Urinary bladder (tissue), 4 donors: ENCODE measurements around the gene CCDC107. TPM values are rescaled to one million over a fixed set of nuclear protein-coding genes. Genes with fewer than 3 reads are reported as not detected.
"Not testable (repeated sequence)": the region's sequence is repeated elsewhere in the genome, so short reads cannot be mapped to it uniquely, and the experiment has no call there.

Source experiments
- DNase-seq: peaks from one replicate; pipeline ENCODE4 v3.0.0-alpha.2; 2015; ENCODE audit errors: extremely low spot score
- H3K27ac ChIP-seq: one replicate; pipeline ENCODE4 v1.5.1; 2013; ENCODE audit warnings: low read depth, mild to moderate bottlenecking, moderate library complexity
- H3K36me3 ChIP-seq: one replicate; pipeline ENCODE4 v1.6.1; 2013; ENCODE audit warnings: mild to moderate bottlenecking, moderate library complexity; ENCODE audit not compliant: insufficient read depth
- H3K4me1 ChIP-seq: one replicate; pipeline ENCODE4 v1.6.1; 2013; ENCODE audit warnings: mild to moderate bottlenecking, moderate library complexity; ENCODE audit not compliant: insufficient read depth
- H3K4me3 ChIP-seq: one replicate; pipeline ENCODE4 v1.5.1; 2013; ENCODE audit warnings: low read depth, low read length
- WGBS: extraction: QIAGEN DNeasy Blood & Tissue Kit; methylation state at CpG from one replicate; pipeline ENCODE4 v1.1.7; 2013; 5-methylcytosine and 5-hydroxymethylcytosine counted together
- polyA plus RNA-seq: library from polyadenylated mRNA; stranded (reverse); fragments of 200-250 nt; gene quantifications from one replicate; pipeline ENCODE4 v1.2.3, GENCODE V29; 2013
- total RNA-seq: library from RNA; depleted of rRNA; stranded (reverse); fragments of >200 nt; gene quantifications from one replicate; pipeline ENCODE4 v1.2.3, GENCODE V29; 2014
- donor health status: healthy with polysubstance abuse.
- donor health status: healthy.

Gene CCDC107
- total and polyA plus RNA-seq, 2 donors: 10.7 to 71.5 TPM

DNA sequence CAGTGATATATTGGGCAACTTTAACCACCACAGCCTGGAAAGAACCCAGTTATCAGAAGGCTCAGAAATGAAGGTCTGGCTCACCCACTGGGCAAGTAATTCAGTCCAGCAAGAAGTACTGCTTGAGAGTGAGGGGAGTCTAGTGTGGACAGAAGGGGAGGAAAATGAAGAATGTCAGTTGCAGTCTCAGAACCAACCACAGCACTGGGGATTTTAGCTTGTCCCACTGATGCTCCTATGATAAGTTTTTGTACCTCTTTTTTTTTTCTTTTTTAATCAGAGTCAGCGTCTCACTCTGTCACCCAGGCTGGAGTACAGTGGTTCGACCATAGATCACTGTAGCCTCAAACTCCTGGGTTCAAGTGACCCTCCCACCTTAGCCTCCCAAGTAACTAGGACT, 30.5 kb upstream of the CCDC107 start:
- no peak overlapping the region for H3K4me3 ChIP-seq
- no peak for DNase-seq
- 85% methylated on average over 2 of the region's 2 CpGs for WGBS
- no peaks in the 10 kb centered on the region for H3K36me3 ChIP-seq
- no peaks in the 10 kb centered on the region for H3K4me1 ChIP-seq
- no peak overlapping the region for H3K27ac ChIP-seq

DNA sequence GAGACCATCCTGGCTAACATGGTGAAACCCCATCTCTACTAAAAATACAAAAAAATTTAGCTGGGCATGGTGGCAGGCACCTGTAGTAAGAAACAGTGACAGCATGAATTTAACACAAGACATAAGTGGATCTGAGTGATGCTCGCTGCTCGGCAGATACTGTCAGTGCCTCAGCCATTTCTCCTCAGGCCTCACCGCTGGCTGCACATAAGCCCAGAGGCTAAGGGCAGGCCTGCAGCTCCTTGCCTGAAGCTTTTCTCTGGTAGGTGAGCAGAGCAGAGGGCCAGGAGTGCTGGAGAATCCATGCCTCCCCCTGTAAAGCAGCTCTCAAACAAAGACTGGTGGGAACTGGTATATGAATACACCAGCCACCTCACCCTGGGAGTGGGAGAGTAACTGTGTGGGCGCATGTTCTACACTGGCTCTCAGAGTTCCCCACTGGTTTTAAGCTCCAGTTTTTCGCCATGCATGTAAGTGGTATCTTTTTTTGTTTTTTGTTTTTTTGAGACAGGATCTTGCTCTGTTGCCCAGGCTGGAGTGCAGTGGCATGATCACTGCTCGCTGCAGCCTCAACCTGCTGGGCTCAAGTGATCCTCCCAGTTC, 29.6 kb upstream of the CCDC107 start:
- Histone ChIP-seq H3K4me1 (no peaks in the 10 kb centered on the region), H3K27ac (no peak overlapping the region), H3K36me3 (no peaks in the 10 kb centered on the region), H3K4me3 (no peak overlapping the region)
- DNase-seq: no peak
- WGBS: 96% methylated on average over 6 of the region's 6 CpGs

DNA sequence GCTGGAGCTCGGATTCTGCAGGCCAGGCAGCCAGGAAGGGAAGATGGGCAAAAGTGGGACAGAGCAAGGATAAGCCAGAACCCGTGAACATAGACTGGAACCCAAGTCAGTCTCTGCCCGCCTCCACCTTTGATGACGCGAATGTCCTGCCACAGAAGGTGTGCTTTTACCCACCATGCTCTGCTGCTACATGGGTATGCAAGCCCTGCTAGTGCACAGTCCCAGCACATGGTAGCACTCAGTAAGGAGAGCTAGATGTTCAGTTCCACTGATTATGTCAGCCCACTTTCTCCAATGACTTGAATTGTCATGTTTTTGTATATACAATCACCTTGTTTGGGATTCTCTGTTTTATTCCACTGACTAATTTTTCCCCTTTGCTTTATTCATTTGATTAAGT, 28.5 kb upstream of the CCDC107 start:
- no peak overlapping the region for H3K4me3 ChIP-seq
- no peak overlapping the region for H3K27ac ChIP-seq
- H3K36me3 ChIP-seq: no peaks in the 10 kb centered on the region
- WGBS: 80% methylated on average over 5 of the region's 5 CpGs
- no peak for DNase-seq
- no peaks in the 10 kb centered on the region for H3K4me1 ChIP-seq

DNA sequence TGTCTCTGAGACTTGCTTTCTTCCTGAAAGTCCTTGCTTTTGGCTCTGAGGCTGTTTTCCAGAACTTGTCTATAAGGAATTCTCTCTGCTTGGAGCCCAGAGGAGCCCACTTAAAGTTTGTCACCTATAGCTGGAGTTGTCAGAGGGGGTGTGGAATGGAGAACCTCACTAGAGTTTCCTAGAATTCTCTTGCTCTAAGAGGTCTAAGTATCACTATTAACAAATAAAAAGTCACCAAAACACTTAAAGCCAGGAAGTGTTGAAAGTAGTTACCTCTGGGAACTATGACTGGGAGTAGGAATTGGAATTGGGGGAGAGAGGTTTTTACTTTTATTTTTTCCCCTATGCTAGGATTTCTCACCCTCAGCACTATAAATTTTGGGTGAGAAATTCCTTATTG, 22.4 kb upstream of the CCDC107 start:
- no peaks in the 10 kb centered on the region for H3K4me1 ChIP-seq
- H3K36me3 ChIP-seq: no peaks in the 10 kb centered on the region
- no peak overlapping the region for H3K27ac ChIP-seq
- no peak overlapping the region for H3K4me3 ChIP-seq
- DNase-seq: no peak

DNA sequence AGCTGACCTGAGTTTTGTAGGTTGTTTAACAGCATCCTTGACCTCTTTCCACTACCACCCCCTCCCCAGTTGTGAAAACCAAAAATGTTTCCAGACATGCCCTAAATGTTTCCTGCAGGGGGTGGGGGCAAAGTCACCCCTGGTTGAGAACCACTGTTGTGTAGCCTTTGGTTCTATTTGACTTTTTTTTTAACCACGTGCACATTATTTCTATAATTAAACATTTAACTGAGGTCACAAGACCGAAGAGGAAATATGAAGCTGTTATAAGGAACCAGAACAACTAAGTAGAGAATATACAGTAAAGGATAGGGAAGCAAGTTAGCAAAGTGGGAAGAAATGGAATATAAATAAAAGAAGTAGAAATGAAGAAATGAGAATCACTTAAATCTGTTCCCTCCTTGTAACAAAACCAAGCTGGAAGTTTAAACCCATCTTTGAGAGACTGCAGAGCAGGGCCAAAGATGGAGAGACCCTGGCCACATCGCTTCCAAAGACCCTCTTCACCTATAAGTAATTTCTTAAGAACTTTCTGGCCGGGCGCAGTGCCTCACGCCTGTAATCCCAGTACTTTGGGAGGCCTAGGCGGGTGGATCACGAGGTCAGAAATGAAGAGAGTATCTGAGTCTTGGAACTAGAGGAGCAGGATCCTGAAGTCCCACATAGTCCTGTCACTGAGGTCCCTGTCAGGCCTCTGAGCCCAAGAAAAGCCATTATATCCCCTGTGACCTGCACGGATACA, 21.8 kb upstream of the CCDC107 start:
- H3K4me3 ChIP-seq: no peak overlapping the region
- no peak for DNase-seq
- H3K36me3 ChIP-seq: no peaks in the 10 kb centered on the region
- no peaks in the 10 kb centered on the region for H3K4me1 ChIP-seq
- no peak overlapping the region for H3K27ac ChIP-seq
- WGBS: 85% methylated on average over 9 of the region's 9 CpGs

DNA sequence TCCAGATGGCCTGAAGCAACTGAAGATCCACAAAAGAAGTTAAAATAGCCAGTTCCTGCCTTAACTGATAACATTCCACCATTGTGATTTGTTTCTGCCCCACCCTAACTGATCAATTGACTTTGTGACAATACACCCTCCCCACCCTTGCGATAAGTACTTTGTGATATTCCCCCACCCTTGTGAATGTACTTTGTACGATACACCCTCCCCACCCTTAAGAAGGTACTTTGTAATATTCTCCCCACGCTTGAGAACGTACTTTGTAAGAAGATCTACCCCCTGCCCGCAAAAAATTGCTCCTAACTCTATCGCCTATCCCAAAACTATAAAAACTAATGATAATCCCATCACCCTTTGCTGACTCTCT, 21.2 kb upstream of the CCDC107 start:
- not testable (repeated sequence) for H3K4me3 ChIP-seq, H3K36me3 ChIP-seq, H3K27ac ChIP-seq, DNase-seq, H3K4me1 ChIP-seq
- WGBS: 96% methylated on average over 6 of the region's 6 CpGs

DNA sequence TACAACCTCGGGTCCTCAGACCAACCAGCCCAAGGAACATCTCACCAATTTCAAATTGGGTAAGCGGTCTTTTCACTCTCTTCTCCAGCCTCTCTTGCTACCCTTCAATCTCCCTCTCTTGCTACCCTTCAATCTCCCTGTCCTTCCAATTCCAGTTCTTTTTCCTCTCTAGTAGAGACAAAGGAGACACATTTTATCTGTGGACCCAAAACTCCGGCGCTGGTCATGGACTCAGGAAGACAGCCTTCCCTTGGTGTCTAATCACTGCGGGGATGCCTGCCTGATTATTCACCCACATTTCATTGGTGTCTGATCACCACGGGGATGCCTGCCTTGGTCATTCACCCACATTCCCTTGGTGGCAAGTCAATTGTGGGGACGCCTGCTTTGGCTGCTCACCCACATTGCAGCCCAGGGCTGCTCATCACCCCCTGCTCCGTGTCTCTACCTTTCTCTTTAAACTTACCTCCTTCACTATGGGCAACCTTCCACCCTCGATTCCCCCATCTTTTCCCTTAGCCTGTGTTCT, 20.6 kb upstream of the CCDC107 start:
- 94% methylated on average over 9 of the region's 9 CpGs for WGBS
- not testable (repeated sequence) for H3K36me3 ChIP-seq, H3K27ac ChIP-seq, H3K4me3 ChIP-seq, DNase-seq, H3K4me1 ChIP-seq

DNA sequence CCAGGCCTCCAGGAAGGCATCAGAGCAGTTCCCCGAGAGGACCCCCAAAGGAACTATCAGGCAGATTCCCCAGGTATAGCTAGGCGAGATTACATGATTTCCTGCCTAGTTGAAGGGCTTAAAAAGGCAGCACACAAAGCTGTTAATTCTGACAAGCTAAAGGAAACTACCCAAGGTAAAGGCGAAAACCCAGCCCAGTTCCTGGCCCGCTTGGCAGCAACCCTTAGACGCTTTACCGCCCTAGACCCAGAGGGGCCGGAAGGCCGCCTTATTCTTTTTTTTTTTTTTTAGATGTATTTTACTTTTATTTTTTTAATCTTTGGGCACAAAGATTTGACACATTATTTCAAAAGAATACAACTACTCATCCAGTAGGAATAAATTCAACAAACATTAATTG, 19.3 kb upstream of the CCDC107 start:
- DNase-seq: not testable (repeated sequence)
- WGBS: 80% methylated on average over 7 of the region's 8 CpGs

DNA sequence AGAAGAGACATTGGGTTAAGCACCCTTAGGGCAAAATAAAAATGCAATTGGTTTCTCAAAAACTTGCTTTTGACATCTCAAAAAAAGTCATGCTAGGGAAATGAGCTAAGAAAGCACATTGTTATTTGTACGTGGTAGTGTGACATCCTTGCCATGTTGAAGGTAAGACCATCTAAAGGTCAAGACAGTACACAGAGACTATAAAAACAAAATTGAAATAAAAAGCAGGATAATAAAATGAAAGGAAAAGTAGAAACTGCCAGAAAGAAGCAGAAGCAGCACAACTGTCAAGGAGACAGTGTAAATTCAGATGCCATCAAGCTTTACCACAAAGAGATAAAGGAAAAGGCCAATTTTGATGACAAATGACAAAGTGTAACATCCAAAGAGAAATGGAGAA, 18.9 kb upstream of the CCDC107 start:
- 68% methylated on average over 1 of the region's 1 CpG for whole genome bisulfite sequencing
- not testable (repeated sequence) for H3K27ac ChIP-seq, H3K4me1 ChIP-seq, H3K4me3 ChIP-seq, H3K36me3 ChIP-seq, DNase-seq

More for the DNA sequence above, 19.3 kb upstream of the CCDC107 start:
- H3K36me3 ChIP-seq, H3K4me1 ChIP-seq, H3K4me3 ChIP-seq, H3K27ac ChIP-seq: not testable (repeated sequence)

DNA sequence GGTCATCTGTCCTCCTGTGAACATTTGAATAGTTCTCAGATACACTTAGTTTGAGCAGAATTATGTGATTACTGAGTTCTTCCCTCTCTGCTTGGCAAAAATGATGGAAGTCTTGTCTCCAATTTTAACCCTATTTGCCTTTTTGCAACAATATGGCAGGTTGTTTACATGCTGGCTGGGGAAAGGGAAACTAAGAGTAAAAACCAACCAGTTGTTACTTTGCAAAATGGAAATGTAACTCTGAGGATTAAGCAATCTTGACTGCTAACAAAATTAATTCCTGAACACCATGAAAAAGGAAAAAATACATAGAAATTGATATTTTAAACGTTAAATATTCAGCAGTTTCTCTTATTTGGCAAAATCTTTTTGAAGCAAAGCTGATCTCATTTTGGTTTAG, 18.5 kb upstream of the CCDC107 start:
- Histone ChIP-seq H3K4me3 (no peak overlapping the region), H3K27ac (no peak overlapping the region), H3K36me3 (no peaks in the 10 kb centered on the region), H3K4me1 (no peaks in the 10 kb centered on the region)
- WGBS: 89% methylated on average over 1 of the region's 1 CpG
- no peak for DNase-seq

DNA sequence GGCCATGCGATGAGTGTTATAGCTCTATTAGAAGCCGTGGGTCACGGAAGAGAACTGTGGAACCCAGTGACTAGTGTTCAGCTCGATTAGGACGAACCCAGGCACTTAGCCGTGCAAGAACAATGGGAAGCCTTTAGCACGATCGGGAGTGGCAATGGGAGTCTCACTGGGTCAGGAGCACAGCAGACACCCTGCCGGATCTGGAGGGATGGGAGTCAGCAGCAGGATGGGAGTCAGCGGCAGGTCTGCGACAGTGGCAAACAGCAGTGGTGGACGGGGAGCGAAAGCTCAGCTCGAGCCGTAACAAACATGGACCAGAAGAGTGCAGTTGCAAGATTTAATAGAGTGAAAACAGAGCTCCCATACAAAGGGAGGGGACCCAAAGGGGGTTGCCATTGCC, 17.7 kb upstream of the CCDC107 start:
- DNase-seq, H3K36me3 ChIP-seq, H3K4me1 ChIP-seq, H3K27ac ChIP-seq, H3K4me3 ChIP-seq: not testable (repeated sequence)
- 98% methylated on average over 15 of the region's 15 CpGs for WGBS

DNA sequence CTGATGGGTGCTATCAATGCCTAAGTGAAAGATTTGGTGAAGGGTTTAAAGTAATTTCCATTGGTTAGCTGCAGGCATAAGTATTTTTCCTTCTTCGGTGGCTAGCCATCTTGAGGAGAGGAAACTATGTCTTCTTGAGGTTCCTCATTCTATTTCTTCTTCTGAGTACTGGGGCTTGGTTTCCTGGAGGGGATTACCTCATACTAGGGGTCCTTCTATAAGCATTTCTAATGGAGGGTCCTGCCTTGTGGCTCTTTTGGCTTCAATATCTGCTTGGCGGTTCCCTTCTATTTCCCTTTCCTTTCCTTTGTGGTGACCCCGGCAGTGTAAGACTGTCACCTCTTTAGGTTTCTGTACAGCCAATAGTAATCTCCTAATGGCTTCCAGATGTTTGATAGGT, 16.6 kb upstream of the CCDC107 start:
- H3K27ac ChIP-seq, DNase-seq, H3K36me3 ChIP-seq, H3K4me3 ChIP-seq, H3K4me1 ChIP-seq: not testable (repeated sequence)
- WGBS: 82% methylated on average over 3 of the region's 3 CpGs

DNA sequence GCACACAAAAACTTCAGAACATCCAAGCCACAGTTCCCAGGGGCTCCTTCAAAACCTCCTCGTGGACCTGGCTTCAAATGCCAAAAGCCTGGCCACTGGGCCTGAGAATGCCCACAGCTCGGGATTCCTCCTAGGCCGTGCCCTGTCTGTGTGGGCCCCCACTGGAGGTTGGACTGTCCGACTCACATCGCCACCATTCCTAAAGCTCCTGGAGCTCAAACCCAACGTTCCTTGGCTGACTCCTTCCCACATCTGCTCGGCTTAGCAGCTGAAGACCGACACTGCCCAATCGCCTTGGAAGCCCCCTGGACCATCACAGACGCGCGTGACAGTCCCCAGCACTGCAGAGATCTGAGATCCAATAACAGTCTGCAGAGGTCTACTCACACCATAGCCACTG, 15.0 kb upstream of the CCDC107 start:
- no peaks in the 10 kb centered on the region for H3K4me1 ChIP-seq
- no peak for DNase-seq
- H3K4me3 ChIP-seq: no peak overlapping the region
- no peaks in the 10 kb centered on the region for H3K36me3 ChIP-seq
- 92% methylated on average over 12 of the region's 12 CpGs for WGBS
- no peak overlapping the region for H3K27ac ChIP-seq

DNA sequence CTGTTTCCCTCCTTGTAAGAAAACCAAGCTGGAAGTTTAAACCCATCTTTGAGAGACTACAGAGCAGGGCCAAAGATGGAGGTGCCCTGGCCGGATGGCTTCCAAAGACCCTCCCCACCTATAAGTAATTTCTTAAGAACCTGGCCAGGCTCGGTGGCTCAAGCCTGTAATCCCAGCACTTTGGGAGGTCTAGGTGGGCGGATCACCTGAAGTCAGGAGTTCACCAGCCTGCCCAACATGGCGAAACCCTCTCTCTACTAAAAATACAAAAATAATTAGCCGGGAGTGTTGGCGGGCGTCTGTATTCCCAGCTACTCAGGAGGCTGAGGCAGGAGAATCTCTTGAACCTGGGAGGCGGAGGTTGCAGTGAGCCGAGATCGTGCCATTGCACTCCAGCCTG, 12.4 kb upstream of the CCDC107 start:
- not testable (repeated sequence) for H3K36me3 ChIP-seq, H3K27ac ChIP-seq, DNase-seq, H3K4me1 ChIP-seq
- peak overlapping the region; percentile 56 for H3K4me3 ChIP-seq
- WGBS: 43% methylated on average over 10 of the region's 10 CpGs
